Hepatocyte (in vitro differentiated cells): Measurements from ENCODE around the gene METTL25B. TPM values are rescaled to one million over a fixed set of nuclear protein-coding genes. Genes with fewer than 3 reads are reported as not detected.
A peak's percentile ranks its signal among the peaks of the same experiment; 100 is the strongest.

Source experiments
- DNase-seq: peaks from one replicate; pipeline ENCODE4 v3.0.0-alpha.2; 2016; ENCODE audit warnings: low spot score
- H2AFZ ChIP-seq: fragments of 200-600 bp; sonication (generic); 2 replicates; pipeline ENCODE4 v1.6.0; 2016; ENCODE audit warnings: antibody characterized with exemption, mild to moderate bottlenecking
- H3K27ac ChIP-seq: fragments of 200-600 bp; sonication (generic); 2 replicates; pipeline ENCODE4 v1.5.1; 2016; ENCODE audit warnings: mild to moderate bottlenecking
- H3K27me3 ChIP-seq: fragments of 200-600 bp; sonication (generic); 2 replicates; pipeline ENCODE4 v1.6.1; 2016
- H3K36me3 ChIP-seq: fragments of 200-600 bp; sonication (generic); replicated peaks from 2 replicates; pipeline ENCODE4 v1.5.1; 2016; ENCODE audit warnings: low read depth; ENCODE audit not compliant: insufficient read depth
- H3K4me1 ChIP-seq: fragments of 200-600 bp; sonication (generic); 2 replicates; pipeline ENCODE4 v1.5.1; 2016; ENCODE audit warnings: mild to moderate bottlenecking, moderate library complexity; ENCODE audit not compliant: insufficient read depth
- H3K4me2 ChIP-seq: fragments of 200-600 bp; sonication (generic); 2 replicates; pipeline ENCODE4 v1.6.0; 2016
- H3K4me3 ChIP-seq: fragments of 200-600 bp; sonication (generic); 2 replicates; pipeline ENCODE4 v1.5.1; 2016; ENCODE audit warnings: mild to moderate bottlenecking
- H3K79me2 ChIP-seq: fragments of 200-600 bp; sonication (generic); 2 replicates; pipeline ENCODE4 v1.6.0; 2017; ENCODE audit warnings: mild to moderate bottlenecking
- H3K9me2 ChIP-seq: fragments of 200-600 bp; sonication (generic); replicated peaks from 2 replicates; pipeline ENCODE4 v1.6.0; 2017; ENCODE audit warnings: mild to moderate bottlenecking; ENCODE audit not compliant: insufficient read depth
- H3K9me3 ChIP-seq: fragments of 200-600 bp; sonication (generic); 2 replicates; pipeline ENCODE4 v1.5.1; 2016; ENCODE audit warnings: low read depth, mild to moderate bottlenecking
- H4K20me1 ChIP-seq: fragments of 200-600 bp; sonication (generic); 2 replicates; pipeline ENCODE4 v1.6.0; 2016; ENCODE audit warnings: mild to moderate bottlenecking; ENCODE audit not compliant: insufficient read depth, poor library complexity, severe bottlenecking
- EZH2 ChIP-seq: fragments of 200-600 bp; sonication (generic); IDR thresholded peaks from 2 replicates; pipeline ENCODE4 v1.6.1; 2016; ENCODE audit warnings: antibody characterized with exemption, mild to moderate bottlenecking, borderline replicate concordance
- EZH2phosphoT487 ChIP-seq: fragments of 200-600 bp; sonication (generic); IDR thresholded peaks from one replicate; pipeline ENCODE4 v1.6.1; 2018; ENCODE audit warnings: antibody characterized with exemption, mild to moderate bottlenecking, low read depth, moderate library complexity; ENCODE audit not compliant: unreplicated experiment, severe bottlenecking
- WGBS: methylation state at CpG from one replicate; pipeline ENCODE4 v1.1.6; 2016; ENCODE audit warnings: low lambda C conversion rate; ENCODE audit errors: missing lambda C conversion rate; 5-methylcytosine and 5-hydroxymethylcytosine counted together
- polyA plus RNA-seq: library from polyadenylated mRNA; unstranded; fragments of >200 nt; fragmentation: Nextera tagmentation; extraction: Ambion mirVana; gene quantifications from 2 replicates; pipeline ENCODE4 v1.2.1, GENCODE V29; 2016
- total RNA-seq: library from RNA; depleted of rRNA; stranded (reverse); fragments of >200 nt; gene quantifications from 2 replicates; pipeline ENCODE4 v1.2.3, GENCODE V29; 2014
- TF ChIP-seq, protein P1 (sequence below): fragments of 200-600 bp; sonication (generic); IDR thresholded peaks from 2 replicates; pipeline ENCODE4 v1.5.1; 2016; ENCODE audit warnings: antibody characterized with exemption, mild to moderate bottlenecking; ENCODE audit not compliant: poor library complexity

Gene METTL25B
- total and polyA plus RNA-seq, 2 experiments from 2014 or later: 20.6 to 24.7 TPM

DNA sequence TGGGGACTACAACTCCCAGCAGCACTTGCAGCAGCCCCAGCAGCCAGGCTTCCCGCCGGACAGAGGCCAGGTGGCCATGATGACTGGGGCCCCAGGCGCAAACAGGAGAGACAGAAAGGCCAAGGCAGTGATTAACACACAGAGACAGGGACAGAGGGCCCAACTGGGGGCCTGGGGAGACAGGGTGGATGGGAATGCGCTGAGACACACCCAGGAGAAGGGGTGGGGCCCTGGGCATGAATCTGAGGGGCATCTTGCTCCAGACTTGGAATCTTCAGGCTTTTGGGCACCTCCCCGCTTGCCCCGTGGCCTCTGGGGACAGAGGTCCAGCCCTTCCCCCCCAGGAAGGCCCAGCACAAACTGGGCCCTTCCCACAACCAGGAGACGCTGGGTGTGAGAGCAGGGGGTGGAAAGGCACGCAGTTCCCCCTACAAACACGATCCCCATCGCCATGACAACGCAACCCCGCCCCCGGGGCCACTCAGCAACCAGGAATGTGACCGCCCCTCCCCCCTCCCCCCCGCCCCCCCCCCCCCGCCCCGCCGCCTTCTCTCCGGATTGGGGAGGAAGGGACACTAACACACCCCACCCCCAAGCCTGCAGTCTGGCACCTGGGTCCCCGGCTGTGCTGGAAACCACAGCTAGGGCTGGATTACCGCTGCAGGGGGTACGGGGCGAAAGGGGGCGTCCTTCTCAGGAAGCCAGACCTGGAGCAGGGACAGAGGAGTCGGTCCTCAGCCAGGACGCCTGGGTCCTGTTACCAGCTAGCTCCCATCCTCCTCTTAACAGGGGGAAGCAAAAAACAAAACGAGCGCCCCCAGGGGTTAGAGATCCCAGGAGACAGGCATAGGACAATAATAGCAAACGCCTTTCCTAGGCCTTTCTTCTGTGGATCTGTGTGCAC lies 18.7 kb downstream of the METTL25B start:
- Histone ChIP-seq H3K27me3 (no peaks in the 10 kb centered on the region), H3K4me1 (peaks cover 44% of the 10 kb centered on the region), H3K79me2 (peaks cover 66% of the 10 kb centered on the region), H2AFZ (no peak overlapping the region), H3K4me2 (peak overlapping the region; percentile 94), H3K9me2 (no peaks in the 10 kb centered on the region), H3K36me3 (no peaks in the 10 kb centered on the region), H3K9me3 (no peaks in the 10 kb centered on the region), H3K27ac (peak overlapping the region; percentile 100), H4K20me1 (no peaks in the 10 kb centered on the region), H3K4me3 (peak overlapping the region; percentile 31)
- DNase-seq: peak; percentile 97
- TF ChIP-seq, protein P1, sequence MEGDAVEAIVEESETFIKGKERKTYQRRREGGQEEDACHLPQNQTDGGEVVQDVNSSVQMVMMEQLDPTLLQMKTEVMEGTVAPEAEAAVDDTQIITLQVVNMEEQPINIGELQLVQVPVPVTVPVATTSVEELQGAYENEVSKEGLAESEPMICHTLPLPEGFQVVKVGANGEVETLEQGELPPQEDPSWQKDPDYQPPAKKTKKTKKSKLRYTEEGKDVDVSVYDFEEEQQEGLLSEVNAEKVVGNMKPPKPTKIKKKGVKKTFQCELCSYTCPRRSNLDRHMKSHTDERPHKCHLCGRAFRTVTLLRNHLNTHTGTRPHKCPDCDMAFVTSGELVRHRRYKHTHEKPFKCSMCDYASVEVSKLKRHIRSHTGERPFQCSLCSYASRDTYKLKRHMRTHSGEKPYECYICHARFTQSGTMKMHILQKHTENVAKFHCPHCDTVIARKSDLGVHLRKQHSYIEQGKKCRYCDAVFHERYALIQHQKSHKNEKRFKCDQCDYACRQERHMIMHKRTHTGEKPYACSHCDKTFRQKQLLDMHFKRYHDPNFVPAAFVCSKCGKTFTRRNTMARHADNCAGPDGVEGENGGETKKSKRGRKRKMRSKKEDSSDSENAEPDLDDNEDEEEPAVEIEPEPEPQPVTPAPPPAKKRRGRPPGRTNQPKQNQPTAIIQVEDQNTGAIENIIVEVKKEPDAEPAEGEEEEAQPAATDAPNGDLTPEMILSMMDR: peak; percentile 18
- no peak for TF ChIP-seq EZH2phosphoT487
- 3% methylated on average over 13 of the region's 29 CpGs for WGBS

DNA sequence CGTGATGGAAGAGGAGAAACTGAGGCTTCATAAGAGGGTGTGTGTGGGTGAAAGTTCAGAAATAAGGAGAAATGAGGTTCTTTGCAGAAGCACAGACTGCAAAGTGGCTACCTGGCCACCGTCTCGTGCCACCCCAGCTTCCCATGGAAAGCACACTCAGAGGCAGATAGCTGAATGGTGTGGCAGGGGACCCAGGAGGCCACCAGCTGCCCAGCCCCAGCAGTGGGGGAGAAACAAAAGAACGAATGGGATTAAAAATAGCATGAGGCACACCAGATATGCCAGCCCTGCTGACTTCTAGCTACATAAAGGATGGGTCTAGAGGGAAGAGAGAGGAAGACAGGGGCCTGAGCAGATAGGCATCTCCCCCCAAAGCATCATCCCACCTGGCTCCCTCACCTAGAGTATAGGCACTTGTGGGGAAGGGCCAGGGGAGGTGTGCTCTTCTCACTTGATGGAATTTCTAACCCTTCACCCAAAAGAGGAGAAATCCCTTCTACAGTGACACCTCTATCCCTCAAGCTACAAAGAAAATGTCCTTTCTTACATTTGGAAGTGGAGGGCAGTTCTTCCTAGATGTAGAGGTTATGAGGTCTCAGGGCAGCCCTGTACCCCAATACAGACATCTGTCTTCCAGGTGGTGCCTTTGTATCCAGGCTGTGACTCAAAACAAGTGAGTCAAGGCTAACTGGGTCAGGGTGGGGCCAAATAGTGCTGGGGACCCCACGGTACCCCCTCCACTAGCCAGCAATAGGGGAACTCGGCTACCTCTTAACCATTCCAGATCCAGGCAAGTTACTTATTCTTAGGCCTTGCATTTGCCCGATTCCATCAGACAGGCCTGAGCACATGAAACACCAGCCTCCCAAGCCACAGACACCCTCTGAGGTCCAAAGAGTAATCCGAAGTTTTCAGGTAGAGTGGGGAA lies 19.7 kb downstream of the METTL25B start:
- TF ChIP-seq EZH2phosphoT487 (no peak), EZH2 (no peak)
- TF ChIP-seq, protein P1: no peak
- Histone ChIP-seq H3K4me2 (peak overlapping the region; percentile 94), H3K4me3 (peak overlapping the region; percentile 31), H3K9me3 (no peaks in the 10 kb centered on the region), H3K9me2 (no peaks in the 10 kb centered on the region), H4K20me1 (no peaks in the 10 kb centered on the region), H2AFZ (no peak overlapping the region), H3K79me2 (peaks cover 76% of the 10 kb centered on the region), H3K27ac (peak overlapping the region; percentile 100), H3K4me1 (peaks cover 48% of the 10 kb centered on the region), H3K27me3 (no peaks in the 10 kb centered on the region), H3K36me3 (no peaks in the 10 kb centered on the region)
- no peak for DNase-seq
- WGBS: 29% methylated on average over 8 of the region's 8 CpGs

DNA sequence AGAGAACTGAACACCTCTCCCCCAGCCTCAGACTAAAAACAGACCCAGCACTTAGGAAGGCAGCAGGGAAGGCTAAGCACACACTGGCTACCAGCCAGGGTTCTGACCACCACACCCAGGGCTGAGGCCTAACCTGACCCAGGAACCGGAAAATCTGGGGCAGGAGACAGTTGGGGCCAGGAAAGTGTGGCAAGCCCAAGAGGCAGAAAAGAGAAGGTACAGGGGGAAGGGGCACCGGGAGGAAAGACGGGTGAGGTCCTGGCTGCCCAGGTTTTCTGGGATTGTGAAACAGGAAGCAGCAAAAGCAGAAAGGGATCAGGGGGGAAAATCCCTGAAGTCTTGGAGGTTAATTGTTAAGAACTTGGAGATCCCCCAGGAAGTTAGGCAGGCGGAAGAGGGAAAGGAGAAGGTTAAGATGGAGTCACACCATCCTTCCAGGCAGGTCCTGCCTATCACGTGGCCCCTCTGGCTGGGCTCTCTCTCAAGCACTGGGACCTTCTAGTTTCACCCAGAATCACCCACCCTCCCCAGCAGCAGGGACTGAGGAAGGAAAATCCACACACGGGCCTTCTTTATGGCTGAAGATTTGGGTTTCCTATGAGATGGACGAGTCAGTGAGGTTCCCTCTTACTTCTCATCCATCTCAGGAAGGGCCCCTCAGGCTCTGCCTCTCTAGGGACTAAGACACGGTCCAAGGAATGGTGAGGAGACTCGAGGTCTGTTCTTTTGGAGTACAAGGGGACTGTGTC lies 20.6 kb downstream of the METTL25B start:
- Histone ChIP-seq H3K36me3 (no peaks in the 10 kb centered on the region), H4K20me1 (no peaks in the 10 kb centered on the region), H3K4me1 (peaks cover 48% of the 10 kb centered on the region), H3K79me2 (peaks cover 78% of the 10 kb centered on the region), H3K27ac (peak overlapping the region; percentile 100), H3K27me3 (no peaks in the 10 kb centered on the region), H2AFZ (no peak overlapping the region), H3K9me3 (no peaks in the 10 kb centered on the region), H3K4me3 (peak overlapping the region; percentile 50), H3K4me2 (peak overlapping the region; percentile 94), H3K9me2 (no peaks in the 10 kb centered on the region)
- peak; percentile 70 for DNase-seq
- no peak for TF ChIP-seq EZH2phosphoT487
- TF ChIP-seq, protein P1: no peak
- TF ChIP-seq EZH2: no peak
- WGBS: 41% methylated on average over 9 of the region's 9 CpGs
